SU-DHL-6 (cell line): ENCODE data around the gene LEMD2.

Experiments used
- H2AFZ ChIP-seq: fragments of 200-600 bp; sonication (generic); 2 replicates; pipeline ENCODE4 v1.6.1; 2014; ENCODE audit warnings: low read depth, mild to moderate bottlenecking, moderate library complexity, mixed read lengths, antibody characterized with exemption, low read length; ENCODE audit not compliant: severe bottlenecking
- H3F3A ChIP-seq: fragments of 200-600 bp; shearing (Covaris generic); 2 replicates; pipeline ENCODE4 v1.6.0; 2016; ENCODE audit warnings: antibody characterized with exemption, mild to moderate bottlenecking; ENCODE audit not compliant: insufficient read depth
- H3K27ac ChIP-seq: fragments of 200-600 bp; sonication (generic); 2 replicates; pipeline ENCODE4 v1.5.1; 2016; ENCODE audit warnings: low read depth, mild to moderate bottlenecking, low read length, moderate library complexity, mixed read lengths
- H3K27me3 ChIP-seq: fragments of 200-600 bp; sonication (generic), shearing (Covaris generic); 2 replicates; pipeline ENCODE4 v1.6.0; 2014; ENCODE audit warnings: mild to moderate bottlenecking, low read length
- H3K36me3 ChIP-seq: fragments of 200-600 bp; sonication (generic); 2 replicates; pipeline ENCODE4 v1.6.1; 2014; ENCODE audit warnings: mild to moderate bottlenecking, low read length, mixed read lengths
- H3K4me2 ChIP-seq: fragments of 300-600, 200-600 bp; shearing (Covaris generic), sonication (generic); 2 replicates; pipeline ENCODE4 v1.6.0; 2014; ENCODE audit warnings: low read length, low read depth, mild to moderate bottlenecking; ENCODE audit not compliant: poor library complexity, severe bottlenecking
- H3K4me3 ChIP-seq: fragments of 200-600 bp; sonication (generic); 2 replicates; pipeline ENCODE4 v1.5.1; 2014; ENCODE audit warnings: antibody characterized with exemption, low read length, mild to moderate bottlenecking, mixed read lengths; ENCODE audit not compliant: insufficient read depth, poor library complexity, severe bottlenecking
- H3K79me2 ChIP-seq: fragments of 200-600 bp; sonication (generic); 2 replicates; pipeline ENCODE4 v1.6.1; 2014; ENCODE audit warnings: mild to moderate bottlenecking, low read length, moderate library complexity; ENCODE audit not compliant: insufficient read depth
- H3K9ac ChIP-seq: fragments of 200-600 bp; sonication (generic); 2 replicates; pipeline ENCODE4 v1.7.0; 2014; ENCODE audit warnings: mild to moderate bottlenecking, low read length
- H3K9me2 ChIP-seq: fragments of 200-600 bp; sonication (generic); replicated peaks from 2 replicates; pipeline ENCODE4 v1.6.1; 2014; ENCODE audit warnings: low read length; ENCODE audit not compliant: insufficient read depth
- H3K9me3 ChIP-seq: fragments of 200-600 bp; sonication (generic); 2 replicates; pipeline ENCODE4 v1.6.1; 2014; ENCODE audit warnings: low read length, mixed read lengths; ENCODE audit not compliant: insufficient read depth
- H4K20me1 ChIP-seq: fragments of 200-600 bp; sonication (generic); 2 replicates; pipeline ENCODE4 v1.6.1; 2014; ENCODE audit warnings: low read depth, mild to moderate bottlenecking, antibody characterized with exemption, low read length, moderate library complexity, mixed read lengths
- CTCF ChIP-seq: fragments of 200-600 bp; sonication (generic); IDR thresholded peaks from one replicate; pipeline ENCODE4 v1.5.1; 2017; ENCODE audit warnings: antibody characterized with exemption, mild to moderate bottlenecking, low read length, moderate library complexity; ENCODE audit not compliant: insufficient read depth, poor library complexity, severe bottlenecking
- EZH2phosphoT487 ChIP-seq: fragments of 200-600 bp; sonication (generic), shearing (Covaris generic); conservative IDR thresholded peaks from 2 replicates; pipeline ENCODE4 v1.6.1; 2018; ENCODE audit warnings: mild to moderate bottlenecking, antibody characterized with exemption, low read length, moderate library complexity, mixed read lengths

Gene LEMD2

GRCh38 chr6:33770124-33770832, 18.7 kb downstream of the LEMD2 start:
- no peaks in the 10 kb centered on the region for H3K36me3 ChIP-seq
- no peak overlapping the region for H2AFZ ChIP-seq
- no peaks in the 10 kb centered on the region for H3F3A ChIP-seq
- H3K9me3 ChIP-seq = no peaks in the 10 kb centered on the region
- no peak overlapping the region for H3K4me3 ChIP-seq
- no peaks in the 10 kb centered on the region for H3K27me3 ChIP-seq
- H3K27ac ChIP-seq = no peak overlapping the region
- H3K4me2 ChIP-seq = no peak overlapping the region
- no peaks in the 10 kb centered on the region for H4K20me1 ChIP-seq
- no peaks in the 10 kb centered on the region for H3K9me2 ChIP-seq
- H3K9ac ChIP-seq = no peak overlapping the region
- H3K79me2 ChIP-seq = no peaks in the 10 kb centered on the region
- no peak for TF ChIP-seq CTCF
- TF ChIP-seq EZH2phosphoT487 = no peak

- H3K36me3 ChIP-seq = no peaks in the 10 kb centered on the region
- H3K27ac ChIP-seq = no peak overlapping the region
Observed at GRCh38 chr6:33769248-33769821, 19.6 kb downstream of the LEMD2 start.

GRCh38 chr6:33768644-33769120, 20.2 kb downstream of the LEMD2 start:
- Histone ChIP-seq H3K4me2 (no peak overlapping the region), H3K4me3 (no peak overlapping the region), H3K9ac (no peak overlapping the region), H3K79me2 (no peaks in the 10 kb centered on the region), H2AFZ (no peak overlapping the region), H3K27ac (no peak overlapping the region), H3K9me2 (no peaks in the 10 kb centered on the region), H3K36me3 (no peaks in the 10 kb centered on the region), H3F3A (no peaks in the 10 kb centered on the region), H3K9me3 (no peaks in the 10 kb centered on the region), H4K20me1 (no peaks in the 10 kb centered on the region), H3K27me3 (no peaks in the 10 kb centered on the region)
- TF ChIP-seq CTCF = peak; percentile 97
- no peak for TF ChIP-seq EZH2phosphoT487

More at GRCh38 chr6:33769248-33769821, 19.6 kb downstream of the LEMD2 start:
- Histone ChIP-seq H3K27me3 (no peaks in the 10 kb centered on the region), H2AFZ (no peak overlapping the region), H3K4me2 (no peak overlapping the region), H3K4me3 (no peak overlapping the region), H3F3A (no peaks in the 10 kb centered on the region), H3K79me2 (no peaks in the 10 kb centered on the region), H3K9me2 (no peaks in the 10 kb centered on the region), H3K9me3 (no peaks in the 10 kb centered on the region), H3K9ac (no peak overlapping the region), H4K20me1 (no peaks in the 10 kb centered on the region)
- no peak for TF ChIP-seq CTCF
- TF ChIP-seq EZH2phosphoT487 = no peak
